Fibroblast of lung (primary cell): ENCODE results near the gene DENND1A. TPM values are rescaled to one million over a fixed set of nuclear protein-coding genes. Genes with fewer than 3 reads are reported as not detected.

Source experiments
- DNase-seq, 2 donors: peaks; one replicate each; pipeline versions ENCODE4 v3.0.0 to v3.0.0-alpha.2; 2010; ENCODE audit warnings: low read depth in 2 of 2
- H2AFZ ChIP-seq: 2 replicates; pipeline ENCODE4 v1.5.1; 2012; ENCODE audit warnings: low read length, control low read depth, inconsistent platforms
- H3K27ac ChIP-seq: 2 replicates; pipeline ENCODE4 v1.5.1; 2011; ENCODE audit warnings: low read length, control low read depth; ENCODE audit not compliant: insufficient read depth
- H3K27me3 ChIP-seq: 2 replicates; pipeline ENCODE4 v1.5.1; 2011; ENCODE audit warnings: mild to moderate bottlenecking, low read length; ENCODE audit not compliant: control insufficient read depth, insufficient read depth
- H3K36me3 ChIP-seq: 2 replicates; pipeline ENCODE4 v1.5.1; 2011; ENCODE audit warnings: low read length; ENCODE audit not compliant: control insufficient read depth, insufficient read depth
- H3K4me1 ChIP-seq: 2 replicates; pipeline ENCODE4 v1.5.1; 2011; ENCODE audit warnings: low read length; ENCODE audit not compliant: control insufficient read depth, insufficient read depth; ENCODE audit errors: extremely low read depth
- H3K4me2 ChIP-seq: 2 replicates; pipeline ENCODE4 v1.5.1; 2011; ENCODE audit warnings: low read length, control low read depth; ENCODE audit not compliant: insufficient read depth; ENCODE audit errors: extremely low read depth
- H3K4me3 ChIP-seq, 4 experiments: fragments of 200-600 bp in 1 of 4; sonication (generic) in 1 of 4; replicated peaks in 1 of 4; 2 replicates each; pipeline ENCODE4 v1.5.1; 2011 to 2016; ENCODE audit warnings: low read length in 4 of 4, low read depth in 3 of 4, mild to moderate bottlenecking in 3 of 4, control low read depth in 2 of 4, inconsistent platforms in 1 of 4, mixed read lengths in 1 of 4; ENCODE audit not compliant: insufficient read depth in 1 of 4; ENCODE audit errors: control extremely low read depth in 1 of 4
- H3K79me2 ChIP-seq: 2 replicates; pipeline ENCODE4 v1.5.1; 2012; ENCODE audit warnings: mild to moderate bottlenecking, low read length, inconsistent platforms; ENCODE audit not compliant: control insufficient read depth, insufficient read depth
- H3K9ac ChIP-seq: 2 replicates; pipeline ENCODE4 v1.5.1; 2011; ENCODE audit warnings: mild to moderate bottlenecking, low read length, control low read depth; ENCODE audit not compliant: insufficient read depth
- H3K9me3 ChIP-seq: 2 replicates; pipeline ENCODE4 v1.5.1; 2012; ENCODE audit warnings: low read depth, low read length; ENCODE audit not compliant: control insufficient read depth, insufficient read depth
- H4K20me1 ChIP-seq: 2 replicates; pipeline ENCODE4 v1.5.1; 2011; ENCODE audit warnings: low read length; ENCODE audit not compliant: control insufficient read depth, insufficient read depth; ENCODE audit errors: extremely low read depth
- EZH2 ChIP-seq: IDR thresholded peaks from 2 replicates; pipeline ENCODE4 v1.5.1; 2012; ENCODE audit warnings: low read length, control low read depth, mild to moderate bottlenecking; ENCODE audit errors: missing control alignments
- polyA plus RNA-seq, 2 donors: library from polyadenylated mRNA; depleted of rRNA in 1 of 2; stranded (reverse) in 1 of 2; unstranded in 1 of 2; fragments of >200 nt; gene quantifications; 2 replicates each; pipeline ENCODE4 v1.2.1, GENCODE V29; 2011 to 2012; ENCODE audit warnings: missing spikeins in 1 of 2
- total RNA-seq: library from RNA; depleted of rRNA; stranded (reverse); fragments of >200 nt; gene quantifications from 2 replicates; pipeline ENCODE4 v1.2.1, GENCODE V29; 2014
- TF ChIP-seq, protein P1 (sequence below), 2 donors: IDR thresholded peaks in 1 of 2; conservative IDR thresholded peaks in 1 of 2; 1 replicate in 1 of 2; 2 replicates in 1 of 2; pipeline ENCODE4 v1.5.1; 2011 to 2012; ENCODE audit warnings: low read length in 2 of 2, control low read depth in 1 of 2, inconsistent platforms in 1 of 2, low read depth in 1 of 2, mild to moderate bottlenecking in 1 of 2

DENND1A gene
- total and polyA plus RNA-seq, 2 donors (not counting 1 experiment from before 2014, with no cell fraction given): 13.0 to 18.3 TPM

DNA sequence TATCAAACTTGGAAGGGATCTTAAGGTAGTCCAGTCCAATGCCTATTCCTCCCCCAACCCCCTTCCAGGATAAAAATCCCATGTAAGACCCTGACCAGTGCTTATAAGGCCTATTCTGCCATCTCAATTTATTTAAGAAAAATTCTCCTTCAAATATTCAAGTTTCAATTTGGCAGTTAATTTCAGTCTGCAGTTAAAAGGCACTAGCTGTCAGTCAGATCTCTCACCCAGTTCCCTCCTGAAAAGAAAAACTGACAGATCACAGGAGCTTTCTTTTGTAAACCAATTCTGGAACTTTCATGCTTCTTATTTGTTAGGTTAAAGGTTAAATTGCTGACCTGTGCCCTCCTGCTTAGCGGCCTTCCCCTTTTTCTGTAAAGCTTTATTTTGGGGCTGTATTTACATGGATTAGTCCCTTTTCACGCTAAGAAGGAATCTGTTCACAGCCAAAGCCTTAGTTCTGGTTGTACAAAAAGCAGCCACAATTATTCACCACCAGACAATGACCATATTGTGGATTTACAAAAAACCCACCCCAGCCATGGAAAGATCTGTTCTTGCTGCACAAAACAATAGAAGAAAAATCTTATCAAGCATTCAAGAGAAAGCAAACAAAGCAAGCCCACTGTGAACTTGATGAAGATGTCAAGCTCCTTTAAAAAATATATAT, 68.7 kb downstream of the DENND1A start:
- TF ChIP-seq, protein P1, sequence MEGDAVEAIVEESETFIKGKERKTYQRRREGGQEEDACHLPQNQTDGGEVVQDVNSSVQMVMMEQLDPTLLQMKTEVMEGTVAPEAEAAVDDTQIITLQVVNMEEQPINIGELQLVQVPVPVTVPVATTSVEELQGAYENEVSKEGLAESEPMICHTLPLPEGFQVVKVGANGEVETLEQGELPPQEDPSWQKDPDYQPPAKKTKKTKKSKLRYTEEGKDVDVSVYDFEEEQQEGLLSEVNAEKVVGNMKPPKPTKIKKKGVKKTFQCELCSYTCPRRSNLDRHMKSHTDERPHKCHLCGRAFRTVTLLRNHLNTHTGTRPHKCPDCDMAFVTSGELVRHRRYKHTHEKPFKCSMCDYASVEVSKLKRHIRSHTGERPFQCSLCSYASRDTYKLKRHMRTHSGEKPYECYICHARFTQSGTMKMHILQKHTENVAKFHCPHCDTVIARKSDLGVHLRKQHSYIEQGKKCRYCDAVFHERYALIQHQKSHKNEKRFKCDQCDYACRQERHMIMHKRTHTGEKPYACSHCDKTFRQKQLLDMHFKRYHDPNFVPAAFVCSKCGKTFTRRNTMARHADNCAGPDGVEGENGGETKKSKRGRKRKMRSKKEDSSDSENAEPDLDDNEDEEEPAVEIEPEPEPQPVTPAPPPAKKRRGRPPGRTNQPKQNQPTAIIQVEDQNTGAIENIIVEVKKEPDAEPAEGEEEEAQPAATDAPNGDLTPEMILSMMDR (conservative IDR thresholded peaks at IDR 0.05 in 1 of 2, IDR thresholded peaks at IDR 0.05 in 1 of 2; ENCODE audit: low read depth in 1 of 2, low read length in 2 of 2): no peak
- no peak for TF ChIP-seq EZH2
- Histone ChIP-seq H3K4me3 (no peak overlapping the region), H3K79me2 (no peaks in the 10 kb centered on the region), H4K20me1 (no peaks in the 10 kb centered on the region), H3K9ac (no peak overlapping the region), H3K4me1 (no peaks in the 10 kb centered on the region), H2AFZ (no peak overlapping the region), H3K27me3 (no peaks in the 10 kb centered on the region), H3K27ac (no peak overlapping the region), H3K4me2 (no peak overlapping the region), H3K9me3 (no peaks in the 10 kb centered on the region), H3K36me3 (no peaks in the 10 kb centered on the region)
- no peak for DNase-seq

DNA sequence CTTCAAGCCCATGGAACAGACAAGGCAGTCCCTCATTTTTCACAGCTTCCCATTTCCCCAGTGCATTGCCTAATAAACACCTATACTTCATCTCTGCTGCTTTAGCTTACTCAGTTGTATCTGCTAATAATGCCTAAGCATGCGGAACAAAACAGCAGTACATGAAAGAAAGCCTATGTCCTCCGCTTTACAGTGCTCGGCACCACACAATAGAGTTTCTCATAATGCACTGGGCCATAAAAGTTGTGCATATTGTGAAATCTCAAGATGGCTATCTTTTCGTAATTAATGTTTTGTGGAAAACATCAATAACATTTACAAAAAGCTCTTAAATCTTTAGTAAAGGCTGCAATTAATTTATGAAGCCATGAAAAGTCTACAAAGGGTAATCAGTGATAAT, 69.3 kb downstream of the DENND1A start:
- Histone ChIP-seq H3K4me1 (no peaks in the 10 kb centered on the region), H3K27me3 (no peaks in the 10 kb centered on the region)

DNA sequence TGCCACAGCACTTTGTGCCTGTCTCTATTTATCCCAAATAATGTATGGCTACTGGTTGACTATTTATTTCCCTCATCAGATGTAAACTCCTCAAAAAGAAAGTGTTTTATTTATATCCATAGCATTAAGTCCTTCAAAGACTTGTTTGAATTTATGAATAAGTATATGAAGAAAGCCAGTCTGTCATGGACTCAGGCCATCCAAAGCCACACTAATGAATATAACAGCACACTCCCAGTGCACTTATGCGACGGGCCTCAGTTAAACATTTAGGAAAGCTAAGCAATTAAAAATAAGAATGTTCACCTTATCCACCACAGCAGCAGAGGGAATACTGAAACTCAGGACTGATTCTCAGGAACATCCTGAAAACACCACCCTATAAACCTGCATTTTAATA, 77.5 kb downstream of the DENND1A start:
- DNase-seq: no peak
- no peak overlapping the region for H3K4me3 ChIP-seq
- no peaks in the 10 kb centered on the region for H4K20me1 ChIP-seq
- H3K4me1 ChIP-seq: no peaks in the 10 kb centered on the region
- no peak overlapping the region for H3K4me2 ChIP-seq
- no peak overlapping the region for H3K9ac ChIP-seq
- no peaks in the 10 kb centered on the region for H3K27me3 ChIP-seq
- TF ChIP-seq, protein P1 (conservative IDR thresholded peaks at IDR 0.05 in 1 of 2, IDR thresholded peaks at IDR 0.05 in 1 of 2; ENCODE audit: low read depth in 1 of 2, low read length in 2 of 2): no peak
- no peak for TF ChIP-seq EZH2
- no peaks in the 10 kb centered on the region for H3K36me3 ChIP-seq
- no peaks in the 10 kb centered on the region for H3K79me2 ChIP-seq
- no peaks in the 10 kb centered on the region for H3K9me3 ChIP-seq
- H3K27ac ChIP-seq: no peak overlapping the region
- no peak overlapping the region for H2AFZ ChIP-seq

More for the DNA sequence above, 69.3 kb downstream of the DENND1A start:
- DNase-seq: no peak
- Histone ChIP-seq H3K27ac (no peak overlapping the region), H3K36me3 (no peaks in the 10 kb centered on the region), H3K4me2 (no peak overlapping the region), H3K9ac (no peak overlapping the region), H4K20me1 (no peaks in the 10 kb centered on the region), H2AFZ (no peak overlapping the region), H3K4me3 (no peak overlapping the region), H3K79me2 (no peaks in the 10 kb centered on the region), H3K9me3 (no peaks in the 10 kb centered on the region)
- no peak for TF ChIP-seq EZH2
